HG03196 (cell line): ENCODE measurements around the gene FOXL1.

Source experiments
- ATAC-seq: cut with Tn5 transposase; IDR thresholded peaks from one replicate; pipeline ENCODE4 v1.9.1; 2021; ENCODE audit not compliant: unreplicated experiment

Gene FOXL1

GRCh38 chr16:86578061-86578599, at the start of gene FOXL1:
TSS of gene FOXL1 (plus strand) at chr16:86578549. CDS start at chr16:86578724, 175 bp downstream.
- ATAC-seq = no peak

- ATAC-seq = no peak
Measured at GRCh38 chr16:86529160-86529559, 49.2 kb upstream of the FOXL1 start.

GRCh38 chr16:86530251-86531190, 47.8 kb upstream of the FOXL1 start:
- ATAC-seq = no peak

- ATAC-seq = no peak
Measured at GRCh38 chr16:86531191-86531545, 47.2 kb upstream of the FOXL1 start.

GRCh38 chr16:86531641-86532525, 46.5 kb upstream of the FOXL1 start:
- no peak for ATAC-seq

- ATAC-seq = no peak
Measured at GRCh38 chr16:86532526-86532815, 45.9 kb upstream of the FOXL1 start.

GRCh38 chr16:86533076-86533475, 45.3 kb upstream of the FOXL1 start:
- no peak for ATAC-seq

GRCh38 chr16:86533767-86534351, 44.5 kb upstream of the FOXL1 start:
- no peak for ATAC-seq

- no peak for ATAC-seq
Measured at GRCh38 chr16:86534779-86535615, 43.4 kb upstream of the FOXL1 start.

- no peak for ATAC-seq
Measured at GRCh38 chr16:86536621-86537020, 41.7 kb upstream of the FOXL1 start.

- ATAC-seq = no peak
Measured at GRCh38 chr16:86537486-86537885, 40.9 kb upstream of the FOXL1 start.

- ATAC-seq = no peak
Measured at GRCh38 chr16:86538196-86538780, 40.1 kb upstream of the FOXL1 start.

GRCh38 chr16:86540894-86541293, 37.5 kb upstream of the FOXL1 start:
- ATAC-seq = no peak

GRCh38 chr16:86541560-86541959, 36.8 kb upstream of the FOXL1 start:
- ATAC-seq = no peak

GRCh38 chr16:86542756-86543750, 35.3 kb upstream of the FOXL1 start:
- ATAC-seq = no peak

GRCh38 chr16:86545481-86545880, 32.9 kb upstream of the FOXL1 start:
- ATAC-seq = no peak

GRCh38 chr16:86545954-86546637, 32.3 kb upstream of the FOXL1 start:
- ATAC-seq = no peak

GRCh38 chr16:86546638-86547013, 31.7 kb upstream of the FOXL1 start:
- ATAC-seq = no peak
